Left lung (tissue), 10 donors: ENCODE data around the gene LRFN2. TPM values are rescaled to one million over a fixed set of nuclear protein-coding genes. Genes with fewer than 3 reads are reported as not detected.

Experiments
- ATAC-seq: fragments of 200-7000 bp; cut with Tn5 transposase; one replicate; pipeline ENCODE4 v1.9.1; 2020; ENCODE audit warnings: moderate library complexity
- DNase-seq, 4 donors: peaks; one replicate each; pipeline ENCODE4 v3.0.0-alpha.2; 2013 to 2020
- H3K27ac ChIP-seq, 2 donors: fragments of 200-600 bp; sonication (generic) in 1 of 2; one replicate each; pipeline versions ENCODE4 v1.5.0 to v1.8.0; 2020 to 2021
- H3K27me3 ChIP-seq, 2 donors: fragments of 200-600 bp; sonication (generic) in 1 of 2; one replicate each; pipeline versions ENCODE4 v1.5.0 to v1.8.0; 2020 to 2021
- H3K36me3 ChIP-seq, 2 donors: fragments of 200-600 bp; sonication (generic) in 1 of 2; one replicate each; pipeline versions ENCODE4 v1.5.0 to v1.8.0; 2020 to 2021
- H3K4me1 ChIP-seq, 2 donors: fragments of 200-600 bp; one replicate each; pipeline ENCODE4 v1.8.0; 2021
- H3K4me3 ChIP-seq, 2 donors: fragments of 200-600 bp; sonication (generic) in 1 of 2; one replicate each; pipeline versions ENCODE4 v1.5.0 to v1.8.0; 2020 to 2021; ENCODE audit warnings: mild to moderate bottlenecking in 1 of 2
- H3K9me3 ChIP-seq, 2 donors: fragments of 200-600 bp; sonication (generic) in 1 of 2; one replicate each; pipeline versions ENCODE4 v1.5.0 to v1.8.0; 2020 to 2021
- intact Hi-C, 2 donors: fragments of 100-400 bp; cut with DNase I; formaldehyde crosslinking; loops; one replicate each; pipeline versions ENCODE4 v1.11.2 to v1.14.2; 2022
- polyA plus RNA-seq, 6 donors: library from polyadenylated mRNA; unstranded; fragments of 120-200 nt; gene quantifications; one replicate each; pipeline ENCODE4 v1.2.1, GENCODE V29; 2013; ENCODE audit not compliant: insufficient read length in 6 of 6
- total RNA-seq, 2 donors: library from RNA; stranded (reverse); fragmentation: NEBNext Ultra II Directional; extraction: Animal tissue kit (Norgen Biotek cat#: 25700); gene quantifications; one replicate each; pipeline ENCODE4 v1.2.1, GENCODE V29; 2021
- TF ChIP-seq, protein P1 (sequence below), 2 donors: fragments of 200-600 bp; sonication (generic) in 1 of 2; IDR thresholded peaks; one replicate each; pipeline versions ENCODE4 v1.5.0 to v1.8.0; 2021; ENCODE audit warnings: antibody characterized with exemption in 2 of 2
- donor health status: DM: no; HTN: yes; CAD: no.
- donor health status: DM: no; HTN: no; CAD: no.

LRFN2 gene
- total and polyA plus RNA-seq, 8 donors, result 0.05 to 0.18 (median 0.11) TPM; not detected in 2

DNA sequence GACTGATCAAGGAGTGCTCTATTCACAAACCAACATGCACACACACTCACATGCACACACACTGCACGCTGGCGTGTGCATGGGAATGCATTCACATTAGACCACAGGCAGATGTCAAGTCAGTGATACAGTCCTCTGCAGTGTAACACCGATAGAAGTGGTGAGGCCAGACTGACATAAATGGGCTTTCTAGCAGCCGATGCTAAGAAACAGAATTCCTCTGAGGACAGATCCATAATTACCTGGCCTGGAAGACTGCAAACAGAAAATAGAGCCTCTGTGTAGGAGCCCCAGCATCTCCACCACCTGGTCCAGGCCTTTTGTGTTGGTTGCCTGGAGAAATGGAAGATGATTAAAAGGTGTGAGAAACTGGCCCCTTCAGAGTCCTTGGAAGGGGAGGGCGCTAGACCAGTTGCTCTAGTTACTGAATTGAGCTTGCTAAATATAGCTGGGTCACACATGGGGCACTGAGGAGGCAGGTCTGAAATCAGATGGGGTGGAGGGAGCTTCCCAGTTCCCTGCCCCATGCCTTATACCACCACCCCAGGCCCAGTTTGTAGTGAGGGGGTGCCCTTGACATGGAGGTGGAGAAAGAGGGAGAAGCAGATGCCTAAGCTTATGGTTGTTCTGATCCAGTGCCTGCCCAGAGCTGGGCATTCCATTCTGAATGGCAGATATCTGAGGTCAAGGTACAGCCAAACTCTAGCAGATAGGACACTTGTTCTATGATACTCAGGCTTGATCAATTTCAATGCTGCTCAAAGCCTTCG, 233.8 kb downstream of the LRFN2 start:
- TF ChIP-seq, protein P1, sequence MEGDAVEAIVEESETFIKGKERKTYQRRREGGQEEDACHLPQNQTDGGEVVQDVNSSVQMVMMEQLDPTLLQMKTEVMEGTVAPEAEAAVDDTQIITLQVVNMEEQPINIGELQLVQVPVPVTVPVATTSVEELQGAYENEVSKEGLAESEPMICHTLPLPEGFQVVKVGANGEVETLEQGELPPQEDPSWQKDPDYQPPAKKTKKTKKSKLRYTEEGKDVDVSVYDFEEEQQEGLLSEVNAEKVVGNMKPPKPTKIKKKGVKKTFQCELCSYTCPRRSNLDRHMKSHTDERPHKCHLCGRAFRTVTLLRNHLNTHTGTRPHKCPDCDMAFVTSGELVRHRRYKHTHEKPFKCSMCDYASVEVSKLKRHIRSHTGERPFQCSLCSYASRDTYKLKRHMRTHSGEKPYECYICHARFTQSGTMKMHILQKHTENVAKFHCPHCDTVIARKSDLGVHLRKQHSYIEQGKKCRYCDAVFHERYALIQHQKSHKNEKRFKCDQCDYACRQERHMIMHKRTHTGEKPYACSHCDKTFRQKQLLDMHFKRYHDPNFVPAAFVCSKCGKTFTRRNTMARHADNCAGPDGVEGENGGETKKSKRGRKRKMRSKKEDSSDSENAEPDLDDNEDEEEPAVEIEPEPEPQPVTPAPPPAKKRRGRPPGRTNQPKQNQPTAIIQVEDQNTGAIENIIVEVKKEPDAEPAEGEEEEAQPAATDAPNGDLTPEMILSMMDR (IDR thresholded peaks at IDR 0.05), result no peak
- Histone ChIP-seq H3K27me3 (peaks cover 0 to 5% of the 10 kb centered on the region in 2 donors), H3K27ac (no peak overlapping the region), H3K4me1 (no peaks in the 10 kb centered on the region), H3K4me3 (no peak overlapping the region), H3K9me3 (no peaks in the 10 kb centered on the region), H3K36me3 (no peaks in the 10 kb centered on the region)
- DNase-seq, result no peak
- ATAC-seq, result no peak
- intact Hi-C loops, result no loop called here

DNA sequence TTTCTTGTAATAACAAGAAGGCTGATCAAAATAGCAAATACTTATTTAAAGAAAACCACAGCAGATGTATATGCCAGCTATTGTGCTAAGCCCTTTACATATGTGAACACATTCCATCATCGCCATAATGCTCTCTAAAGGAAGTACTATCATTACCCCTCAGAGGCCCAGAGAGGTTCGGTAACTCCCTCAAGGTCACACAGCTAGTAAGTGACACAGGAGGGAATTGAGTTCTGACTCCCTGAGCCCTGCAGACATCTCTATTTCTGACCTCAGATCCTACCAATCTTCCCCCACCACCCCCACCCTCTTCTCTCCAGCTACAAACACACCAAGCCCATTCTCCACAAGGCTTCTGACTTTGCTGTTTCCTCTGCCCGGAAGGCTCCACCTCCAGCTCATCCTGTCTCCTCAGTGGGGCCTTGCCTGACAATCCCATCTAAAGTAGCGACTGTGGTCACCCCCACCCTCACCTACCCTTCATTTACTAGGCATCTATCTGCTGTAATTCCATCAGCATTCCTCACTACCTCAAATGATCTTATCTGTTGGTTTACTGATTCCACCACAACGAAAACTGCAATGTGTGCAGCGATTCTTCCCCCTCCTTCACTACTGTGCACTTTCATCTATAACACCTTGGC, 234.5 kb downstream of the LRFN2 start:
- Histone ChIP-seq H3K4me3 (no peak overlapping the region), H3K4me1 (no peaks in the 10 kb centered on the region), H3K36me3 (no peaks in the 10 kb centered on the region), H3K27me3 (peaks cover 0 to 5% of the 10 kb centered on the region in 2 donors), H3K27ac (no peak overlapping the region), H3K9me3 (no peaks in the 10 kb centered on the region)
- intact Hi-C loops, result no loop called here
- TF ChIP-seq, protein P1 (IDR thresholded peaks at IDR 0.05), result no peak
- DNase-seq, result no peak
- ATAC-seq, result no peak

GRCh38 chr6:40352006-40352405, 235.2 kb downstream of the LRFN2 start:
- TF ChIP-seq, protein P1 (IDR thresholded peaks at IDR 0.05), result no peak
- Histone ChIP-seq H3K4me1 (no peaks in the 10 kb centered on the region), H3K9me3 (no peaks in the 10 kb centered on the region), H3K4me3 (no peak overlapping the region), H3K27ac (no peak overlapping the region), H3K27me3 (peaks cover 0 to 5% of the 10 kb centered on the region in 2 donors), H3K36me3 (no peaks in the 10 kb centered on the region)
- intact Hi-C loops, result no loop called here
- ATAC-seq, result no peak
- no peak for DNase-seq

- H3K36me3 ChIP-seq, result no peaks in the 10 kb centered on the region
- intact Hi-C loops, result no loop called here
- H3K9me3 ChIP-seq, result no peaks in the 10 kb centered on the region
- ATAC-seq, result no peak
- no peak overlapping the region for H3K4me3 ChIP-seq
- peaks cover 0 to 5% of the 10 kb centered on the region in 2 donors for H3K27me3 ChIP-seq
- DNase-seq, result no peak
- TF ChIP-seq, protein P1 (IDR thresholded peaks at IDR 0.05), result no peak
- H3K27ac ChIP-seq, result no peak overlapping the region
- H3K4me1 ChIP-seq, result no peaks in the 10 kb centered on the region
Observed at GRCh38 chr6:40350747-40351217, 236.4 kb downstream of the LRFN2 start.
